ENCODE data around the gene CFAP73.

Gene CFAP73

DNA sequence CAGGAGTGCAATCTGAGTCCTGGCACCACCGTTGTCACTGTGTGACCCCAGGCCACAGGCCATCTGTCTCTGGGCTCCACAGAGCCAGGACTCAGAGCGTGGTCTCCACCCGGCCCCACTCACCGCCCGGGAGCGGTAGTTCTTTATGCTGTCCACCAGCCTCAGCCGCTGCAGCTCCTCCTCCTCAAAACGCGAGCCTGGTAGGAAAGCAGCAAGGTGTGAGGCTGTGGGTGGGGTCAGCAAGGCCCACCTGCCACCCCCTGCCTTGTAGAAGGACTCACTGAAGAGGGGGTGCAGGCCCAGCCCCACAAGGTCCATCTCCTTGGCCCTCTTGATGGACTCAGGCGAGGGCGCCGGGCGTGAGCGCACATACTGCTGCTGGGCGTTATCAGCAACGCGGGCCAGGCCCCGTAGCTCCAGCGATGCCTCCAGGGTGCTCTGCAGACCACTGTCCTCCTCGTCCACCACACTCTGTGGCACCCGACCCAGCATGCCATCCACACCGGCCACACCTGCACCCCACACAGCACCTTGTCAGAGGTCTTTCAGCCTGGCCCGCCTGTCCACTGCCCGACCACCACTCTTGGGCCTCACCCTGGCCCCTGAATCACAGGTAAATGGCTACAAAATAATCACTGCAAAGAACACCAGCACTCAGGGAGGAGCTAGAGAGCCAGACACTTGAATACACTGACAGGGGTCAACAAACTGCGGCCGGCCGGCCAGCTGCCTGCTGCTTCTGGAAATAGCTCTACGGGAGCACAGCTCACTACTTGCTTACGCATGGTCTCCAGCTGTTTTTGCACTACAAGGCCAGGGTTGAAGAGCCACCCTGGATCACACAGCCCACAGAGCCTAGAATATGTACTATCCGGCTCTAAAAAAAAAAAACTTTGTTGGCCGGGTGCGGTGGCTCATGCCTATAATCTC, 16.3 kb downstream of the CFAP73 start:
- no peak for DNase-seq (ENCODE audit: low spot score)

DNA sequence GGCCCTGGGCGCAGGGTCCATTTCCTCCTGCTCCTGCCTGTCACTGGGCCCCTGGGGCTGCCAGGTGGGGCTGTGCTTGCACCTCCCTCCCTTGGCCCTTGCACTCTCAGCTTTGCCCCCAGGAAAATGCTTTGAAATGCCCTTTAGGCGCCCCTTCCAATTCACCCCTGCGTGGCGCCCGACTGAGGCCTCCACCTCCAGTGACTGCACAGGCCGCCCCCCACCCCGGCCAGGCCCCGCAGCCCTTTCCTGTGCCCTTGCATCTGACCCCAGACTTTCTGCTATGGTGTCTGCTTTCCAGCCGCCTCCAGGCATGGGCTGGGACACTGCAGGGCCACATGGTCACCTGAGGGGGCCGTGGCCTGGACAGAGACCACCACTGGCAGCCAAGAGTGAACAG, 18.3 kb downstream of the CFAP73 start:
- no peak for DNase-seq (ENCODE audit: low spot score)

DNA sequence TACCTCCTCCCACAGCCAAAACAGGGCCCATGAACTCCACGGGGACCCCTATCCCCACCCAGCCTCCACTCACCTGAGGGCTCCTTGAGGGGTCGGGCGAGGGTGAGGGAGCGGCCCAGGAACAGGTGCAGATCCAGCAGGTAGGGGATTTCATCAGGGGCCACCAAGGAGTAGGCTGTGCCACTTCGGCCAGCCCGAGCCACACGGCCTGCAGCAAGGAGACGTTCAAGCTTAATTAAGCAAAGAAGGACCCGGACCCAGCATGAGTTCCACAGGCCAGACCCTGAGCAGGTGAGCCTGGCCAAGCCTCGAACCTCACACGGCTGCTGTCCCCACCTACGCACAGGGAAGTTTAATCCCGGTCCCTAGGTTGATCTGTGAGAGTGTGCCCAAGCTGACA, 20.2 kb downstream of the CFAP73 start:
- no peak for DNase-seq (ENCODE audit: low spot score)

DNA sequence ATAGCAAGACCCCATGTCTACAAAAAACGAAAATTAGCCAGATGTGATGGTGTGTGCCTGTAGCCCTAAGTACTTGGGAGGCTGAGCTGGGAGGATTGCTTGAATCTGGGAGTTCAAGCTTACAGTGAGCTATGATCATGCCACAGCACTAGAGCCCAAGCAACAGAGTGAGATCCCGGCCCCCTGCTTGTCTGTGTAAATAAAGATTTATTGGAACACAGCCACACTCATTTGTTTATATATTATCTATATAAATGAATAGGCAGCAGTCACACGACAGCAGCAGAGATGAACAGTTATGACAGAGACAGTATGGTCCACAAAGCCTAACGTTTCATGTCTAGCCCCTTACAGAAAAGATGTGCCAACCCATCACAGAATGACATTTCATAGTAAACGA, 20.9 kb downstream of the CFAP73 start:
- DNase-seq (ENCODE audit: low spot score): no peak

DNA sequence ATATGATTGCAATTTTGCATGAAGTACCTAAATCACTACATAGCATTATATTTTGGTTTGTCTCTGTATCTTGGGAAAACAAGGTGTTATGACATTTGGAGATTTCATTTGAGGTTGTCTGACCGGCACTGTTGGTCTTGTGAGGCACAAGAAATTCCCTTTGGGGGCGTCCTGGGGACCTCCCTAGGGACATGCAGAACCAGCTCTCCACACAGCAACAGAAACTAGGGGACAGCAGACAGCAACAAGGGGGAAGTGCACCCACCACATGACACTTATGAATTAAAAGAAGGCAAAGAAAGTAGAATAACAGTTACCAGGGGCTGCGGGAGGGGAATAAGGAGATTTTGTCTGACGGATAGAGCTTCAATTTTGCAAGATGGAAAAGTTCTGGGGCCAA, 21.4 kb downstream of the CFAP73 start:
- no peak for DNase-seq (ENCODE audit: low spot score)

DNA sequence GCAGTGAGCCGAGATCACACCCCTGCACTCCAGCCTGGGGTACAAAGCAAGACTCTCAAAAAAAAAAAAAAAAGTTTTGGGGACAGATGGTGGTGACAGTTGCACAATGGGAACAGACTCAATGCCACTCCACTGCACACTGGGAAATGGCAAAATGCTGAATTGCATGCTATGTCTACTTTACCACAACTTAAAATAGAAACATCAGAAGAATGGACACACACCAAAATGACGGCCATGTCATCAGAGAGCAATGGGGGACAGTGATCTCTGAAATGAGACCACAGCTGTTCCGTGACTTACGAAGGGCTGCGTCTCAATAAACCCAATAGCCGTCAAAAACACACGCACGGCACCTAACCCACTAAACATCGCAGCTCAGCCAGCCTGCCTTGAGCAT, 22.0 kb downstream of the CFAP73 start:
- DNase-seq (ENCODE audit: low spot score): no peak

DNA sequence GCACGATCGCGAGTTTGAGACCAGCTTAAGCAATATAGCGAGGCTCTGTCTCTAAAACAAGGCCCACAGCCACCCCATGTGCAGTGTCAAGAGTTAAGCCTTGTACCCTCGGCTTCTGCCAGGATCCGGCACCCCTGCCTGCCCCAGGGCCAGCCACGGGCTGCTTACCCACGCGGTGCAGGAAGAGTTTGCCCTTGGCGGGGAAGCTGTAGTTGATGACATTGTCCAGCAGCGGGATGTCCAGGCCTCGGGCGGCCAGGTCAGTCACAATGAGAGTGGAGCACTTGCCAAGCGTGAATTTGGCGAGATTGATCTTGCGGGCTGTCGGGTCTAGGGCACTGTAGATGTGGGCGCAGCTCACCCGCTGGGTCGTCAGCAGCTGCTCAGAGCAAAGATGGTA, 22.7 kb downstream of the CFAP73 start:
- no peak for DNase-seq (ENCODE audit: low spot score)

GRCh38 chr12:113173081-113173698, 23.7 kb downstream of the CFAP73 start:
- DNase-seq (ENCODE audit: low spot score): no peak

- DNase-seq (ENCODE audit: low spot score): peak; percentile 95
Observed at GRCh38 chr12:113174461-113175384, 25.2 kb downstream of the CFAP73 start.

- no peak for DNase-seq (ENCODE audit: low spot score)
Observed at GRCh38 chr12:113179023-113179422, 29.5 kb downstream of the CFAP73 start.

- no peak for DNase-seq (ENCODE audit: low spot score)
Observed at GRCh38 chr12:113180333-113180732, 30.8 kb downstream of the CFAP73 start.

DNA sequence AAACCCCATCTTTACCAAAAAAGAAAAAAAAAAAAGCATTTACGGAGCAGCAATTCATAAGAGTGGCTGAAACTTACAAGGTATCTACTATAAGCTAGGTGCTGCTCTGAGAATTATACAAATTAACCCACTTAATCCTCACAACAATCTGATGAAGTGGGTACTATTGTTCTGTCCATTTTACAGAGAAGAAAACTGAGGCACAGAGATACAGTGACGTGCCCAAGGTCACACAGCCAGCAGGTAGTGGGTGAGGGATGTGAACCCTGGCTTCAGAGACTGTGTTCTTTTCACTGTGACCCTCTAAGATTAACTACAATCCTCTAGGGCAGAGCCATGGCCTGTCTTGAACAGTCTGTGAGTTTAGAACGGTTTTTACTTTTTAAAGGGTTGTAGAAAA, 32.5 kb downstream of the CFAP73 start:
- DNase-seq (ENCODE audit: low spot score): no peak

- DNase-seq (ENCODE audit: low spot score): no peak
Observed at GRCh38 chr12:113183030-113183589, 33.6 kb downstream of the CFAP73 start.

DNA sequence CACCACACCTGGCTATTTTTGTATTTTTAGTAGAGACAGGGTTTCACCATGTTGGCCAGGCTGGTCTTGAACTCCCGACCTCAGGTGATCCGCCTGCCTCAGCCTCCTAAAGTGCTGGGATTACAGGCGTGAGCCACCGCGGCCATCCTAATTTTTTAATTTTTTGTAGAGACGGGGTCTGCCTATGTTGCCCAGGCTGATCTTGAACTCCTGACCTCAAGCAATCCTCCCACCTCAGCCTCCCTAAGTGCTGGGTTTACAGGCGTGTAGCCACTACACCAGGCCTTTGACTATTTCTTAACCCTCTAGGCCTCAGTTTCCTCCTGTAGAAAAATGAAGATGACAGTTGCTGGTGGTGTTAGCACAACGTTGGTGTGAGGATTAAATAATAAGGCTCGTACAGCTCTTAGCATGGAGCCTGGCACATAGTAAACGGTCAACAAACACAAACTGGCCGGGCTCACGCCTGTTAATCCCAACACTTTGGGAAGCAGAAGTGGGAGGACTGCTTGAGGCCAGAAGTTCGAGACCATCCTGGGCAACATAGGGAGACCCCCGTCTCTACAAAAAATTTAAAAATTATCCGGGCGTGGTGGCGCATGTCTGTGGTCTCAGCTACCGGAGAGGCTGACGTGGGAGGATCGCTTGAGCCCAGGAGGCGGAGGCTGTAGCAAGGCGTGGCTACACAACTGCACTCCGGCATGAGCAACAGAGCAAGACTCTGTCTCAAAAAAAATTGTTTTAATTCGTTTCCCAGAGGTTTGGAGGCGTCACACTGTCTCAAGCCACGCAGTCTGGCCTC, 34.8 kb downstream of the CFAP73 start:
- no peak for DNase-seq (ENCODE audit: low spot score)

- peak; percentile 90 for DNase-seq (ENCODE audit: low spot score)
Observed at GRCh38 chr12:113184900-113185179, 35.3 kb downstream of the CFAP73 start.

DNA sequence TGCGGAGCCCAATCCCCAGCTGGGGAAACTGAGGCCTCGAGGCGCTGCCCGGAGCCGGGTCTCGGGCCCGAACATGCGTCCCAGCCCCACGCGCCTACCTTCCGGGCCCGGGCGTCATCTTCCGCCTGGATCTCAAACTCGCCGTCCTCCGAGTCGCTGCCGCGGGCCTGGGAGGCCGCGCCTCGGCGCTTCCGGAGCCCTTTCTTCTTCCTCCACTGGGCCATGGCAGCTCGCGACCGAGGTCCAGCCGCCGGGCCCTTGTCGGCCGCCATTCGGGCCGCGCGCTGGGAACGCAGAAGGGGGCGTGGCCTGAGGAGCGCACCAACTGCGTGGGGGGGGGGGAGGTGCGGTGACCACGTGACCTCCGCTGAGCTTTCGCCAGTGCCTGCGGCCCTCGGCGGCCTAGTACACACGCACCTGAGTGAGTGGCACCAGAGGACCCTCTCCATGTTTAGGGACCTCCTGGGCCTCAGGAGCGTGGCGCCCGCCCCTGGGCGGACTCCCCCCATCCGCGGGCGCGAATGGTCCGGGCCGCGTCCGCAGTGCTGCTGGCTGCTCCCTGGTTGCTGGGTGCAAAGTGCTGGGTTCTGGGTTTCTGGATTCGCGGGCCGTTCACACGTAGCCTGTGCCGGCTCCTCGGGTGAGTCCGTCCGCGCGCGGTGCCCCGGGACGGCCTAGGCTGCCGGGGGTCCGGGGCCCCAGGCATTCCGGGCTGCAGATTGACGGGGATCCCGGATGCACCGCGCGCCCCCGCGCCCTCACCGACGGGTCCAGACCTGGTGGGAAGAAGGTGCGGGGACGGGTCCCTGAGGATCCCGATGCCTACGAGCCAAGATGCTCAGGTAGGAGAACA, 35.9 kb downstream of the CFAP73 start, which contains the start of the genes DDX54 and RITA1:
Gene DDX54 (minus strand): TSS at position 299 of the 853 bp plus-strand sequence. CDS start 27 bp downstream, at position 272.
Gene RITA1 (plus strand): TSS at position 542 of the 853 bp plus-strand sequence. CDS start 1,026 bp downstream, outside the sequence.
- peak; percentile 83 for DNase-seq (ENCODE audit: low spot score)

- no peak for DNase-seq (ENCODE audit: low spot score)
Observed at GRCh38 chr12:113186033-113186365, 36.5 kb downstream of the CFAP73 start.

- DNase-seq (ENCODE audit: low spot score): no peak
Observed at GRCh38 chr12:113186666-113187325, 37.3 kb downstream of the CFAP73 start.

GRCh38 chr12:113189361-113189760, 39.8 kb downstream of the CFAP73 start:
- DNase-seq (ENCODE audit: low spot score): no peak

- DNase-seq (ENCODE audit: low spot score): peak; percentile 73
Observed at GRCh38 chr12:113190761-113191160, 41.2 kb downstream of the CFAP73 start.

Data from iPS-NIHi11 (cell line).